GM19463 (cell line): Measurements from ENCODE around the gene ZNF30.
"Not testable (repeated sequence)": the region's sequence is repeated elsewhere in the genome, so short reads cannot be mapped to it uniquely, and the experiment has no call there.

Experiments used
- ATAC-seq: cut with Tn5 transposase; IDR thresholded peaks from one replicate; pipeline ENCODE4 v1.9.1; 2021; ENCODE audit warnings: mild to moderate bottlenecking, moderate library complexity; ENCODE audit not compliant: unreplicated experiment

ZNF30 gene

GRCh38 chr19:34926685-34927375 is at the start of gene ZNF30:
TSS of gene ZNF30 (plus strand) at chr19:34926903. CDS start at chr19:34929948, 3,045 bp downstream.
- peak; percentile 99 for ATAC-seq

- no peak for ATAC-seq
Measured at GRCh38 chr19:34879563-34879962, 47.1 kb upstream of the ZNF30 start.

- ATAC-seq: no peak
Measured at GRCh38 chr19:34880034-34880433, 46.7 kb upstream of the ZNF30 start.

GRCh38 chr19:34881982-34882381 is 44.7 kb upstream of the ZNF30 start:
- no peak for ATAC-seq

- no peak for ATAC-seq
Measured at GRCh38 chr19:34888091-34888490, 38.6 kb upstream of the ZNF30 start.

- ATAC-seq: no peak
Measured at GRCh38 chr19:34900245-34900644, 26.5 kb upstream of the ZNF30 start.

GRCh38 chr19:34904664-34905527 is 21.8 kb upstream of the ZNF30 start:
- ATAC-seq: no peak

GRCh38 chr19:34910770-34911169 is 15.9 kb upstream of the ZNF30 start:
- no peak for ATAC-seq

GRCh38 chr19:34917144-34917543 is 9.6 kb upstream of the ZNF30 start:
- not testable (repeated sequence) for ATAC-seq

GRCh38 chr19:34918190-34918589 is 8.5 kb upstream of the ZNF30 start:
- ATAC-seq: no peak

- ATAC-seq: not testable (repeated sequence)
Measured at GRCh38 chr19:34920090-34920786, 6.5 kb upstream of the ZNF30 start.

- no peak for ATAC-seq
Measured at GRCh38 chr19:34925278-34925855, 1.3 kb upstream of the ZNF30 start.

- no peak for ATAC-seq
Measured at GRCh38 chr19:34926361-34926684, 380 bp upstream of the ZNF30 start.

- ATAC-seq: no peak
Measured at GRCh38 chr19:34932494-34932893, 5.8 kb downstream of the ZNF30 start.

GRCh38 chr19:34936184-34936583 is 9.5 kb downstream of the ZNF30 start:
- no peak for ATAC-seq

- ATAC-seq: no peak
Measured at GRCh38 chr19:34938886-34939285, 12.2 kb downstream of the ZNF30 start.

GRCh38 chr19:34943861-34944573 is 17.3 kb downstream of the ZNF30 start:
- no peak for ATAC-seq

GRCh38 chr19:34953092-34953491 is 26.4 kb downstream of the ZNF30 start:
- ATAC-seq: no peak

- ATAC-seq: no peak
Measured at GRCh38 chr19:34957830-34958751, 31.4 kb downstream of the ZNF30 start.

GRCh38 chr19:34959021-34959420 is 32.3 kb downstream of the ZNF30 start:
- no peak for ATAC-seq
